Trophoblast cell (in vitro differentiated cells and primary cell): ENCODE data around the gene ACSL6.

Experiments used
- DNase-seq, 2 donors: peaks; one replicate each; pipeline ENCODE4 v3.0.0-alpha.2; 2016
- H2AFZ ChIP-seq: 2 replicates; pipeline ENCODE4 v1.6.1; 2013; ENCODE audit warnings: low read length, moderate library complexity, mild to moderate bottlenecking; ENCODE audit not compliant: insufficient read depth, poor library complexity
- H2AK5ac ChIP-seq: 2 replicates; pipeline ENCODE4 v1.6.1; 2013; ENCODE audit warnings: mild to moderate bottlenecking, low read length
- H2BK120ac ChIP-seq: 2 replicates; pipeline ENCODE4 v1.6.1; 2013; ENCODE audit warnings: low read length, mild to moderate bottlenecking, moderate library complexity; ENCODE audit not compliant: insufficient read depth, poor library complexity
- H2BK12ac ChIP-seq: 2 replicates; pipeline ENCODE4 v1.6.1; 2013; ENCODE audit warnings: mild to moderate bottlenecking, low read length, moderate library complexity
- H2BK5ac ChIP-seq: 2 replicates; pipeline ENCODE4 v1.6.1; 2013; ENCODE audit warnings: low read length, low read depth, moderate library complexity, mild to moderate bottlenecking; ENCODE audit not compliant: poor library complexity
- H3K14ac ChIP-seq: 2 replicates; pipeline ENCODE4 v1.6.1; 2013; ENCODE audit warnings: mild to moderate bottlenecking, low read length
- H3K18ac ChIP-seq: 2 replicates; pipeline ENCODE4 v1.6.1; 2013; ENCODE audit warnings: mild to moderate bottlenecking, low read length
- H3K23ac ChIP-seq: 2 replicates; pipeline ENCODE4 v1.6.1; 2013; ENCODE audit warnings: low read length
- H3K27ac ChIP-seq: 2 replicates; pipeline ENCODE4 v1.5.1; 2013; ENCODE audit warnings: low read depth, mild to moderate bottlenecking, inconsistent platforms, low read length, moderate library complexity
- H3K27me3 ChIP-seq: 2 replicates; pipeline ENCODE4 v1.6.1; 2013; ENCODE audit warnings: inconsistent platforms, mild to moderate bottlenecking, low read length, moderate library complexity; ENCODE audit not compliant: insufficient read depth
- H3K36me3 ChIP-seq, 2 experiments: 1 replicate in 1 of 2; 2 replicates in 1 of 2; pipeline ENCODE4 v1.6.1; 2013; ENCODE audit warnings: low read length in 2 of 2, mild to moderate bottlenecking in 2 of 2, moderate library complexity in 1 of 2; ENCODE audit not compliant: insufficient read depth in 2 of 2, control insufficient read depth in 1 of 2
- H3K4ac ChIP-seq: 2 replicates; pipeline ENCODE4 v1.6.1; 2013; ENCODE audit warnings: low read depth, mild to moderate bottlenecking, low read length, moderate library complexity
- H3K4me1 ChIP-seq, 2 experiments: 1 replicate in 1 of 2; 2 replicates in 1 of 2; pipeline ENCODE4 v1.6.1; 2013; ENCODE audit warnings: low read length in 2 of 2, mild to moderate bottlenecking in 2 of 2, moderate library complexity in 1 of 2; ENCODE audit not compliant: insufficient read depth in 2 of 2, control insufficient read depth in 1 of 2
- H3K4me2 ChIP-seq: 2 replicates; pipeline ENCODE4 v1.6.1; 2013; ENCODE audit warnings: inconsistent platforms, mild to moderate bottlenecking, low read length, moderate library complexity
- H3K4me3 ChIP-seq: 2 replicates; pipeline ENCODE4 v1.5.1; 2013; ENCODE audit warnings: mild to moderate bottlenecking, low read depth, low read length, inconsistent platforms
- H3K79me1 ChIP-seq: one replicate; pipeline ENCODE4 v1.6.1; 2013; ENCODE audit warnings: low read length
- H3K79me2 ChIP-seq: 2 replicates; pipeline ENCODE4 v1.6.1; 2013; ENCODE audit warnings: low read length, mild to moderate bottlenecking; ENCODE audit not compliant: control insufficient read depth, insufficient read depth, poor library complexity
- H3K9ac ChIP-seq: 2 replicates; pipeline ENCODE4 v1.6.1; 2013; ENCODE audit warnings: mild to moderate bottlenecking, low read length
- H3K9me3 ChIP-seq: 2 replicates; pipeline ENCODE4 v1.6.1; 2013; ENCODE audit warnings: low read depth, mild to moderate bottlenecking, control low read depth, inconsistent platforms, low read length; ENCODE audit not compliant: insufficient read depth
- H4K12ac ChIP-seq: 2 replicates; pipeline ENCODE4 v1.6.1; 2013; ENCODE audit warnings: low read depth, mild to moderate bottlenecking, low read length, moderate library complexity
- H4K8ac ChIP-seq: 2 replicates; pipeline ENCODE4 v1.6.1; 2013; ENCODE audit warnings: low read depth, mild to moderate bottlenecking, low read length, moderate library complexity
- H4K91ac ChIP-seq: one replicate; pipeline ENCODE4 v1.6.1; 2013; ENCODE audit warnings: low read depth, mild to moderate bottlenecking, low read length, moderate library complexity
- WGBS: extraction: QIAGEN DNeasy Blood & Tissue Kit; methylation state at CpG from one replicate; pipeline ENCODE4 v1.1.7; 2013; ENCODE audit warnings: missing lambda C conversion rate; ENCODE audit not compliant: insufficient read length, insufficient coverage; ENCODE audit errors: extremely low coverage; 5-methylcytosine and 5-hydroxymethylcytosine counted together

Gene ACSL6

GRCh38 chr5:132049559-132049958 lies 38.1 kb upstream of the ACSL6 start:
- Histone ChIP-seq H3K9ac (no peak overlapping the region), H3K27ac (no peak overlapping the region), H2AFZ (no peak overlapping the region), H2BK12ac (no peak overlapping the region), H2AK5ac (no peak overlapping the region), H3K4me3 (no peak overlapping the region), H4K91ac (no peak overlapping the region), H3K4me2 (no peak overlapping the region), H3K4ac (no peak overlapping the region), H4K8ac (no peak overlapping the region), H3K79me2 (no peaks in the 10 kb centered on the region), H3K27me3 (no peaks in the 10 kb centered on the region), H3K23ac (no peak overlapping the region), H3K9me3 (no peaks in the 10 kb centered on the region), H2BK120ac (no peak overlapping the region), H4K12ac (no peak overlapping the region), H3K4me1 (no peaks in the 10 kb centered on the region), H3K36me3 (no peaks in the 10 kb centered on the region), H3K14ac (no peak overlapping the region), H2BK5ac (no peak overlapping the region), H3K18ac (no peak overlapping the region), H3K79me1 (no peaks in the 10 kb centered on the region)
- DNase-seq: no peak
- WGBS: no CpG with 5 or more reads among the region's 12 CpGs

- peak in 1 of 2 donors; percentile 41 for DNase-seq
- no peak overlapping the region for H4K91ac ChIP-seq
- no CpG with 5 or more reads among the region's 4 CpGs for WGBS
These were observed 37.6 kb upstream of the ACSL6 start for GRCh38 chr5:132049093-132049492.

GRCh38 chr5:132046880-132047299 lies 35.4 kb upstream of the ACSL6 start:
- H3K27me3 ChIP-seq: no peaks in the 10 kb centered on the region
- no peak overlapping the region for H3K4ac ChIP-seq
- no peaks in the 10 kb centered on the region for H3K79me2 ChIP-seq
- no peaks in the 10 kb centered on the region for H3K36me3 ChIP-seq
- no peaks in the 10 kb centered on the region for H3K4me1 ChIP-seq
- no peak overlapping the region for H3K9ac ChIP-seq
- no peak overlapping the region for H2BK5ac ChIP-seq
- H4K8ac ChIP-seq: no peak overlapping the region
- H3K18ac ChIP-seq: no peak overlapping the region
- no peak overlapping the region for H2AFZ ChIP-seq
- no peak for DNase-seq
- H2BK120ac ChIP-seq: no peak overlapping the region
- no peak overlapping the region for H4K12ac ChIP-seq
- H3K4me2 ChIP-seq: no peak overlapping the region
- no peak overlapping the region for H2BK12ac ChIP-seq
- H2AK5ac ChIP-seq: no peak overlapping the region
- no peak overlapping the region for H3K27ac ChIP-seq
- no peak overlapping the region for H3K23ac ChIP-seq
- no peak overlapping the region for H4K91ac ChIP-seq
- no peaks in the 10 kb centered on the region for H3K79me1 ChIP-seq
- WGBS: no CpG with 5 or more reads among the region's 7 CpGs
- no peaks in the 10 kb centered on the region for H3K9me3 ChIP-seq
- no peak overlapping the region for H3K4me3 ChIP-seq
- no peak overlapping the region for H3K14ac ChIP-seq

More at GRCh38 chr5:132049093-132049492, 37.6 kb upstream of the ACSL6 start:
- Histone ChIP-seq H3K4me1 (no peaks in the 10 kb centered on the region), H3K9me3 (no peaks in the 10 kb centered on the region), H2BK5ac (no peak overlapping the region), H3K79me2 (no peaks in the 10 kb centered on the region), H2BK120ac (no peak overlapping the region), H2AK5ac (no peak overlapping the region), H3K79me1 (no peaks in the 10 kb centered on the region), H3K4me3 (no peak overlapping the region), H2BK12ac (no peak overlapping the region), H2AFZ (no peak overlapping the region), H3K4me2 (no peak overlapping the region), H3K27me3 (no peaks in the 10 kb centered on the region), H3K23ac (no peak overlapping the region), H4K12ac (no peak overlapping the region), H3K9ac (no peak overlapping the region), H3K18ac (no peak overlapping the region), H3K4ac (no peak overlapping the region), H3K27ac (no peak overlapping the region), H3K14ac (no peak overlapping the region), H3K36me3 (no peaks in the 10 kb centered on the region), H4K8ac (no peak overlapping the region)

DNA sequence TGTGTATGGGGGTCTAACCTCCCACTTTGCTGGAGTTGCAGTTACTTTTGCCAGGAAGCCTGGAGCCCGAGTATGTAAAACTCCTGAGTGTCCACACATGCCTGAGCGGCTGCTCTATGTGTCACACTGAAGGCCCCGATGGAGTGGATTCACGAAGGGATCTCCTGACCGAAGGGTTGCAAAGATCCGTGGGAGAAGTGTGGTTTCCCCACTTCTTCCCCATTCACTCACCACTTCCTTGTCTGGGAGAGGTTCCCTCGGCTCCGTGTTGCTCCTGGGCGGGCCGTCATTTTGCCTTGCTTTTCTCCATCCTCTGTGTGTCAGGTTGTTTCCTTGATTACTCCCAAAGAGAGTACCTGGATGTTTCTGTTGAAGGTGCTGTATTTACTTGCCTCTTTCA lies 32.7 kb upstream of the ACSL6 start:
- Histone ChIP-seq H3K27me3 (no peaks in the 10 kb centered on the region), H3K18ac (no peak overlapping the region), H3K23ac (no peak overlapping the region), H4K8ac (no peak overlapping the region), H3K79me1 (no peaks in the 10 kb centered on the region), H4K91ac (no peak overlapping the region), H3K9ac (no peak overlapping the region), H3K36me3 (no peaks in the 10 kb centered on the region), H2BK5ac (no peak overlapping the region), H3K4me3 (no peak overlapping the region), H3K4me1 (no peaks in the 10 kb centered on the region), H2AFZ (no peak overlapping the region), H3K14ac (no peak overlapping the region), H2AK5ac (no peak overlapping the region), H2BK12ac (no peak overlapping the region), H3K4ac (no peak overlapping the region), H4K12ac (no peak overlapping the region), H3K9me3 (no peaks in the 10 kb centered on the region), H2BK120ac (no peak overlapping the region), H3K79me2 (no peaks in the 10 kb centered on the region), H3K27ac (no peak overlapping the region), H3K4me2 (no peak overlapping the region)
- DNase-seq: peak in 1 of 2 donors; percentile 33
- no CpG with 5 or more reads among the region's 10 CpGs for WGBS
